GM21423 (cell line): Measurements from ENCODE around the gene CWH43.
"Not testable (repeated sequence)": the region's sequence is repeated elsewhere in the genome, so short reads cannot be mapped to it uniquely, and the experiment has no call there.

Source experiments
- ATAC-seq: cut with Tn5 transposase; IDR thresholded peaks from one replicate; pipeline ENCODE4 v1.9.1; 2021; ENCODE audit warnings: mild to moderate bottlenecking, moderate library complexity; ENCODE audit not compliant: unreplicated experiment

Gene CWH43

GRCh38 chr4:48985976-48986653, at the start of gene CWH43:
TSS of gene CWH43 (plus strand) at chr4:48986275. CDS start at chr4:48986430, 155 bp downstream.
- ATAC-seq, result no peak

GRCh38 chr4:48937033-48937432, 49.0 kb upstream of the CWH43 start:
- ATAC-seq, result no peak

GRCh38 chr4:48938831-48939230, 47.2 kb upstream of the CWH43 start:
- ATAC-seq, result no peak

GRCh38 chr4:48939785-48940184, 46.3 kb upstream of the CWH43 start:
- no peak for ATAC-seq

- no peak for ATAC-seq
These were observed 42.7 kb upstream of the CWH43 start for GRCh38 chr4:48943387-48943786.

- no peak for ATAC-seq
These were observed 41.8 kb upstream of the CWH43 start for GRCh38 chr4:48944252-48944651.

GRCh38 chr4:48944756-48945241, 41.3 kb upstream of the CWH43 start:
- no peak for ATAC-seq

- no peak for ATAC-seq
These were observed 40.1 kb upstream of the CWH43 start for GRCh38 chr4:48945981-48946380.

GRCh38 chr4:48947731-48948130, 38.3 kb upstream of the CWH43 start:
- no peak for ATAC-seq

GRCh38 chr4:48949086-48949485, 37.0 kb upstream of the CWH43 start:
- no peak for ATAC-seq

- ATAC-seq, result no peak
These were observed 36.4 kb upstream of the CWH43 start for GRCh38 chr4:48949518-48950219.

GRCh38 chr4:48954314-48954713, 31.8 kb upstream of the CWH43 start:
- ATAC-seq, result no peak

GRCh38 chr4:48957366-48957765, 28.7 kb upstream of the CWH43 start:
- ATAC-seq, result not testable (repeated sequence)

- ATAC-seq, result no peak
These were observed 27.5 kb upstream of the CWH43 start for GRCh38 chr4:48958582-48958981.

GRCh38 chr4:48960988-48961635, 25.0 kb upstream of the CWH43 start:
- ATAC-seq, result no peak

GRCh38 chr4:48962636-48963035, 23.4 kb upstream of the CWH43 start:
- ATAC-seq, result no peak

GRCh38 chr4:48963042-48963679, 22.9 kb upstream of the CWH43 start:
- ATAC-seq, result peak; percentile 93

- no peak for ATAC-seq
These were observed 19.0 kb upstream of the CWH43 start for GRCh38 chr4:48967101-48967500.

- ATAC-seq, result no peak
These were observed 18.4 kb upstream of the CWH43 start for GRCh38 chr4:48967631-48968030.

- ATAC-seq, result no peak
These were observed 17.3 kb upstream of the CWH43 start for GRCh38 chr4:48968814-48969213.

- ATAC-seq, result no peak
These were observed 15.6 kb upstream of the CWH43 start for GRCh38 chr4:48970471-48970921.
